SK-N-SH (cell line): Measurements from ENCODE around the gene SMARCD1. TPM values are rescaled to one million over a fixed set of nuclear protein-coding genes. Genes with fewer than 3 reads are reported as not detected.

Experiments used
- CTCF ChIA-PET: fragments of 300-600, 350-600 bp; formaldehyde crosslinking; extraction: SDS; loops from one replicate; lab custom pipeline; 2021; lab: Yijun Ruan, JAX
- POLR2A ChIA-PET: fragments of 350-600 bp; sonication (Branson Sonifier 250); formaldehyde crosslinking; extraction: SDS; loops from one replicate; lab custom pipeline; 2020; ENCODE audit warnings: antibody characterized with exemption, inconsistent platforms; lab: Yijun Ruan, JAX
- DNase-seq: peaks from one replicate; pipeline ENCODE4 v3.0.0; 2012
- H2AFZ ChIP-seq: fragments of 200-600 bp; sonication (generic); 2 replicates; pipeline ENCODE4 v1.8.1; 2016; ENCODE audit warnings: antibody characterized with exemption, mild to moderate bottlenecking, low read depth
- H3F3A ChIP-seq: fragments of 200-600 bp; sonication (generic); replicated peaks from 2 replicates; pipeline ENCODE3; 2016; ENCODE audit warnings: antibody characterized with exemption, mild to moderate bottlenecking; ENCODE audit not compliant: insufficient read depth
- H3K27ac ChIP-seq, 2 experiments: fragments of 200-500 bp in 1 of 2; fragments of 200-600 bp in 1 of 2; sonication (Bioruptor generic) in 1 of 2; sonication (generic), shearing (Covaris generic) in 1 of 2; 2 replicates each; pipeline versions ENCODE4 v1.5.1 to v1.6.1; 2014 to 2016; ENCODE audit warnings: low read depth in 2 of 2, inconsistent platforms in 1 of 2, low read length in 1 of 2, mild to moderate bottlenecking in 1 of 2, mixed read lengths in 1 of 2
- H3K27me3 ChIP-seq: fragments of 200-600 bp; sonication (generic), shearing (Covaris generic); 2 replicates; pipeline ENCODE4 v1.6.1; 2016; ENCODE audit warnings: mixed run types; ENCODE audit not compliant: insufficient read depth
- H3K36me3 ChIP-seq, 2 experiments: fragments of 200-500 bp in 1 of 2; fragments of 200-600 bp in 1 of 2; sonication (Bioruptor generic) in 1 of 2; sonication (generic) in 1 of 2; replicated peaks in 1 of 2; 2 replicates each; pipeline versions ENCODE3 to v1.5.1; 2014 to 2016; ENCODE audit warnings: low read length in 1 of 2, mild to moderate bottlenecking in 1 of 2; ENCODE audit not compliant: insufficient read depth in 2 of 2, control insufficient read depth in 1 of 2
- H3K4me1 ChIP-seq, 2 experiments: fragments of 200-500 bp in 1 of 2; fragments of 200-600 bp in 1 of 2; sonication (Bioruptor generic) in 1 of 2; sonication (generic), shearing (Covaris generic) in 1 of 2; 2 replicates each; pipeline versions ENCODE4 v1.5.1 to v1.6.1; 2014 to 2016; ENCODE audit warnings: low read depth in 1 of 2, low read length in 1 of 2, mixed run types in 1 of 2; ENCODE audit not compliant: insufficient read depth in 2 of 2, control insufficient read depth in 1 of 2
- H3K4me2 ChIP-seq: fragments of 200-600 bp; sonication (generic), shearing (Covaris generic); 2 replicates; pipeline ENCODE4 v1.6.1; 2017; ENCODE audit warnings: mixed run types
- H3K4me3 ChIP-seq, 2 experiments: fragments of 200-500 bp in 1 of 2; fragments of 200-600 bp in 1 of 2; sonication (Bioruptor generic) in 1 of 2; sonication (generic), shearing (Covaris generic) in 1 of 2; 2 replicates each; pipeline versions ENCODE4 v1.5.1 to v1.8.1; 2014 to 2016; ENCODE audit warnings: low read depth in 2 of 2, inconsistent platforms in 1 of 2, low read length in 1 of 2, mild to moderate bottlenecking in 1 of 2, mixed read lengths in 1 of 2, moderate library complexity in 1 of 2
- H3K79me2 ChIP-seq: fragments of 200-600 bp; sonication (generic); 2 replicates; pipeline ENCODE4 v1.8.1; 2017; ENCODE audit warnings: mild to moderate bottlenecking; ENCODE audit not compliant: insufficient read depth
- H3K9ac ChIP-seq: fragments of 200-600 bp; sonication (generic); 2 replicates; pipeline ENCODE4 v1.6.1; 2017; ENCODE audit warnings: mixed run types
- H3K9me2 ChIP-seq: fragments of 200-600 bp; sonication (generic); 2 replicates; pipeline ENCODE4 v1.6.1; 2017; ENCODE audit warnings: mixed run types
- H3K9me3 ChIP-seq: fragments of 200-600 bp; sonication (generic); 2 replicates; pipeline ENCODE4 v1.6.1; 2017; ENCODE audit warnings: mixed run types, mild to moderate bottlenecking, moderate library complexity
- H4K20me1 ChIP-seq: fragments of 200-600 bp; sonication (generic); 2 replicates; pipeline ENCODE4 v1.6.1; 2017; ENCODE audit warnings: mild to moderate bottlenecking, mixed run types; ENCODE audit not compliant: insufficient read depth
- CHD2 ChIP-seq: fragments of 150-350 bp; IDR thresholded peaks from 2 replicates; pipeline ENCODE4 v1.6.1; 2018; ENCODE audit warnings: low read length; ENCODE audit not compliant: partially characterized antibody
- ELF1 ChIP-seq: IDR thresholded peaks from 2 replicates; pipeline ENCODE4 v1.4.0; 2012
- FOXJ3 ChIP-seq: sonication (generic); formaldehyde crosslinking; IDR thresholded peaks from 2 replicates; pipeline ENCODE4 v1.5.1; 2020; ENCODE audit warnings: mild to moderate bottlenecking, missing genetic modification reagents
- GABPA ChIP-seq: IDR thresholded peaks from 2 replicates; pipeline ENCODE4 v1.4.0; 2012; ENCODE audit warnings: low read depth, mild to moderate bottlenecking
- GATA2 ChIP-seq: sonication (generic); formaldehyde crosslinking; IDR thresholded peaks from 2 replicates; pipeline ENCODE4 v1.5.0; 2020; ENCODE audit warnings: mild to moderate bottlenecking, missing genetic modification reagents
- JUND ChIP-seq: IDR thresholded peaks from 2 replicates; pipeline ENCODE4 v1.4.0; 2012
- MXI1 ChIP-seq: IDR thresholded peaks from 2 replicates; pipeline ENCODE4 v1.6.1; 2012; ENCODE audit warnings: mild to moderate bottlenecking, low read depth, low read length, improper control_type of control experiment
- POLR2AphosphoS5 ChIP-seq: IDR thresholded peaks from 2 replicates; pipeline ENCODE4 v1.6.1; 2012; ENCODE audit warnings: low read depth, low read length
- RCOR1 ChIP-seq: fragments of 150-350 bp; IDR thresholded peaks from 2 replicates; pipeline ENCODE4 v1.6.1; 2017; ENCODE audit warnings: antibody characterized with exemption, low read length
- RFX5 ChIP-seq: IDR thresholded peaks from 2 replicates; pipeline ENCODE4 v1.6.1; 2012; ENCODE audit warnings: mild to moderate bottlenecking, improper control_type of control experiment, low read length
- TAF1 ChIP-seq: IDR thresholded peaks from 2 replicates; pipeline ENCODE4 v1.6.1; 2012; ENCODE audit warnings: low read depth, mild to moderate bottlenecking, low read length, moderate library complexity, borderline replicate concordance
- TCF12 ChIP-seq: IDR thresholded peaks from 2 replicates; pipeline ENCODE4 v1.4.0; 2012
- WGBS: methylation state at CpG from one replicate; pipeline ENCODE4 v1.1.6; 2017; ENCODE audit warnings: low lambda C conversion rate; 5-methylcytosine and 5-hydroxymethylcytosine counted together
- polyA plus RNA-seq, 3 experiments: library from polyadenylated mRNA; depleted of rRNA; stranded (reverse); fragments of >200 nt; gene quantifications; 2 replicates each; pipeline ENCODE4 v1.2.3, GENCODE V29; 2012
- TF ChIP-seq, protein P1 (sequence below): IDR thresholded peaks from 2 replicates; pipeline ENCODE4 v1.6.1; 2012; ENCODE audit warnings: mild to moderate bottlenecking, low read depth, low read length, moderate library complexity
- TF ChIP-seq, protein P2 (sequence below): IDR thresholded peaks from 2 replicates; pipeline ENCODE4 v1.4.0; 2012; ENCODE audit warnings: low read depth, borderline replicate concordance
- TF ChIP-seq, protein P3 (sequence below): fragments of 150-350 bp; IDR thresholded peaks from 2 replicates; pipeline ENCODE4 v1.6.1; 2016; ENCODE audit warnings: mild to moderate bottlenecking, low read depth, low read length
- TF ChIP-seq, protein P4 (sequence below): IDR thresholded peaks from 2 replicates; pipeline ENCODE4; 2012
- TF ChIP-seq, protein P5 (sequence below): fragments of 200-600 bp; sonication (generic); IDR thresholded peaks from 2 replicates; pipeline ENCODE4 v1.6.1; 2017; ENCODE audit warnings: antibody characterized with exemption, mild to moderate bottlenecking, moderate library complexity

SMARCD1 gene
- polyA plus RNA-seq, 1 of the 3 experiments (the other 2 are of a cell fraction): 58.5 TPM

DNA sequence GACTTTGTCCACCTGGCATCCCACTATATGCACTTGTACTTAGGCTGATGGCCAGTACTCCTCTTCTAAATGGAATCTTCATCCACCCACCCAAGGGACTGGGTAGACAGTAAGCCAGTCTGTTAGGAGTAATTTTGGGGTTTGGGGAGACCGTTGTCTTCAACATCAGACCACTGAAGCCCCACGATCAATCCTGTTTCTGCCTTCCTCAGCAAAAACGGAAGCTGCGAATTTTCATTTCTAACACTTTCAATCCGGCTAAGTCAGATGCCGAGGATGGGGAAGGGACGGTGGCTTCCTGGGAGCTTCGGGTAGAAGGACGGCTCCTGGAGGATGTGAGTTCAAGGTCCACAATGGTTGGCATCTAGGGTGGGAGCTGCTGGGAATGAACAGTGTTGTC, 2.0 kb downstream of the SMARCD1 start:
- Histone ChIP-seq H4K20me1 (peaks cover 22% of the 10 kb centered on the region), H2AFZ (no peak overlapping the region), H3K9me2 (no peaks in the 10 kb centered on the region), H3K79me2 (peaks cover 38% of the 10 kb centered on the region), H3K4me2 (peak overlapping the region; percentile 65), H3K36me3 (peaks cover 35 to 48% of the 10 kb centered on the region in 2 experiments), H3K9ac (no peak overlapping the region), H3K27ac (peak overlapping the region in 1 of 2 experiments; percentile 71; a peak in 2 of 4 replicates), H3F3A (peaks cover 43% of the 10 kb centered on the region), H3K9me3 (no peaks in the 10 kb centered on the region), H3K27me3 (no peaks in the 10 kb centered on the region), H3K4me1 (peaks cover 18 to 22% of the 10 kb centered on the region in 2 experiments), H3K4me3 (no peak overlapping the region)
- DNase-seq: no peak
- whole genome bisulfite sequencing: 95% methylated on average over 7 of the region's 9 CpGs
- TF ChIP-seq, protein P1, sequence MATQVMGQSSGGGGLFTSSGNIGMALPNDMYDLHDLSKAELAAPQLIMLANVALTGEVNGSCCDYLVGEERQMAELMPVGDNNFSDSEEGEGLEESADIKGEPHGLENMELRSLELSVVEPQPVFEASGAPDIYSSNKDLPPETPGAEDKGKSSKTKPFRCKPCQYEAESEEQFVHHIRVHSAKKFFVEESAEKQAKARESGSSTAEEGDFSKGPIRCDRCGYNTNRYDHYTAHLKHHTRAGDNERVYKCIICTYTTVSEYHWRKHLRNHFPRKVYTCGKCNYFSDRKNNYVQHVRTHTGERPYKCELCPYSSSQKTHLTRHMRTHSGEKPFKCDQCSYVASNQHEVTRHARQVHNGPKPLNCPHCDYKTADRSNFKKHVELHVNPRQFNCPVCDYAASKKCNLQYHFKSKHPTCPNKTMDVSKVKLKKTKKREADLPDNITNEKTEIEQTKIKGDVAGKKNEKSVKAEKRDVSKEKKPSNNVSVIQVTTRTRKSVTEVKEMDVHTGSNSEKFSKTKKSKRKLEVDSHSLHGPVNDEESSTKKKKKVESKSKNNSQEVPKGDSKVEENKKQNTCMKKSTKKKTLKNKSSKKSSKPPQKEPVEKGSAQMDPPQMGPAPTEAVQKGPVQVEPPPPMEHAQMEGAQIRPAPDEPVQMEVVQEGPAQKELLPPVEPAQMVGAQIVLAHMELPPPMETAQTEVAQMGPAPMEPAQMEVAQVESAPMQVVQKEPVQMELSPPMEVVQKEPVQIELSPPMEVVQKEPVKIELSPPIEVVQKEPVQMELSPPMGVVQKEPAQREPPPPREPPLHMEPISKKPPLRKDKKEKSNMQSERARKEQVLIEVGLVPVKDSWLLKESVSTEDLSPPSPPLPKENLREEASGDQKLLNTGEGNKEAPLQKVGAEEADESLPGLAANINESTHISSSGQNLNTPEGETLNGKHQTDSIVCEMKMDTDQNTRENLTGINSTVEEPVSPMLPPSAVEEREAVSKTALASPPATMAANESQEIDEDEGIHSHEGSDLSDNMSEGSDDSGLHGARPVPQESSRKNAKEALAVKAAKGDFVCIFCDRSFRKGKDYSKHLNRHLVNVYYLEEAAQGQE: no peak
- TF ChIP-seq, protein P2, sequence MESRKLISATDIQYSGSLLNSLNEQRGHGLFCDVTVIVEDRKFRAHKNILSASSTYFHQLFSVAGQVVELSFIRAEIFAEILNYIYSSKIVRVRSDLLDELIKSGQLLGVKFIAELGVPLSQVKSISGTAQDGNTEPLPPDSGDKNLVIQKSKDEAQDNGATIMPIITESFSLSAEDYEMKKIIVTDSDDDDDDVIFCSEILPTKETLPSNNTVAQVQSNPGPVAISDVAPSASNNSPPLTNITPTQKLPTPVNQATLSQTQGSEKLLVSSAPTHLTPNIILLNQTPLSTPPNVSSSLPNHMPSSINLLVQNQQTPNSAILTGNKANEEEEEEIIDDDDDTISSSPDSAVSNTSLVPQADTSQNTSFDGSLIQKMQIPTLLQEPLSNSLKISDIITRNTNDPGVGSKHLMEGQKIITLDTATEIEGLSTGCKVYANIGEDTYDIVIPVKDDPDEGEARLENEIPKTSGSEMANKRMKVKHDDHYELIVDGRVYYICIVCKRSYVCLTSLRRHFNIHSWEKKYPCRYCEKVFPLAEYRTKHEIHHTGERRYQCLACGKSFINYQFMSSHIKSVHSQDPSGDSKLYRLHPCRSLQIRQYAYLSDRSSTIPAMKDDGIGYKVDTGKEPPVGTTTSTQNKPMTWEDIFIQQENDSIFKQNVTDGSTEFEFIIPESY: no peak
- TF ChIP-seq CHD2 (no peak), ELF1 (no peak), JUND (no peak), RCOR1 (no peak), RFX5 (no peak), MXI1 (no peak), GABPA (no peak), TCF12 (no peak), POLR2AphosphoS5 (no peak), GATA2 (CRISPR knock-in tag) (no peak), FOXJ3 (CRISPR knock-in tag) (no peak), TAF1 (no peak)
- TF ChIP-seq, protein P3, sequence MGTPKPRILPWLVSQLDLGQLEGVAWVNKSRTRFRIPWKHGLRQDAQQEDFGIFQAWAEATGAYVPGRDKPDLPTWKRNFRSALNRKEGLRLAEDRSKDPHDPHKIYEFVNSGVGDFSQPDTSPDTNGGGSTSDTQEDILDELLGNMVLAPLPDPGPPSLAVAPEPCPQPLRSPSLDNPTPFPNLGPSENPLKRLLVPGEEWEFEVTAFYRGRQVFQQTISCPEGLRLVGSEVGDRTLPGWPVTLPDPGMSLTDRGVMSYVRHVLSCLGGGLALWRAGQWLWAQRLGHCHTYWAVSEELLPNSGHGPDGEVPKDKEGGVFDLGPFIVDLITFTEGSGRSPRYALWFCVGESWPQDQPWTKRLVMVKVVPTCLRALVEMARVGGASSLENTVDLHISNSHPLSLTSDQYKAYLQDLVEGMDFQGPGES: no peak
- TF ChIP-seq, protein P4, sequence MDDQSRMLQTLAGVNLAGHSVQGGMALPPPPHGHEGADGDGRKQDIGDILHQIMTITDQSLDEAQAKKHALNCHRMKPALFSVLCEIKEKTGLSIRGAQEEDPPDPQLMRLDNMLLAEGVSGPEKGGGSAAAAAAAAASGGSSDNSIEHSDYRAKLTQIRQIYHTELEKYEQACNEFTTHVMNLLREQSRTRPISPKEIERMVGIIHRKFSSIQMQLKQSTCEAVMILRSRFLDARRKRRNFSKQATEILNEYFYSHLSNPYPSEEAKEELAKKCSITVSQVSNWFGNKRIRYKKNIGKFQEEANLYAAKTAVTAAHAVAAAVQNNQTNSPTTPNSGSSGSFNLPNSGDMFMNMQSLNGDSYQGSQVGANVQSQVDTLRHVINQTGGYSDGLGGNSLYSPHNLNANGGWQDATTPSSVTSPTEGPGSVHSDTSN: no peak
- TF ChIP-seq, protein P5, sequence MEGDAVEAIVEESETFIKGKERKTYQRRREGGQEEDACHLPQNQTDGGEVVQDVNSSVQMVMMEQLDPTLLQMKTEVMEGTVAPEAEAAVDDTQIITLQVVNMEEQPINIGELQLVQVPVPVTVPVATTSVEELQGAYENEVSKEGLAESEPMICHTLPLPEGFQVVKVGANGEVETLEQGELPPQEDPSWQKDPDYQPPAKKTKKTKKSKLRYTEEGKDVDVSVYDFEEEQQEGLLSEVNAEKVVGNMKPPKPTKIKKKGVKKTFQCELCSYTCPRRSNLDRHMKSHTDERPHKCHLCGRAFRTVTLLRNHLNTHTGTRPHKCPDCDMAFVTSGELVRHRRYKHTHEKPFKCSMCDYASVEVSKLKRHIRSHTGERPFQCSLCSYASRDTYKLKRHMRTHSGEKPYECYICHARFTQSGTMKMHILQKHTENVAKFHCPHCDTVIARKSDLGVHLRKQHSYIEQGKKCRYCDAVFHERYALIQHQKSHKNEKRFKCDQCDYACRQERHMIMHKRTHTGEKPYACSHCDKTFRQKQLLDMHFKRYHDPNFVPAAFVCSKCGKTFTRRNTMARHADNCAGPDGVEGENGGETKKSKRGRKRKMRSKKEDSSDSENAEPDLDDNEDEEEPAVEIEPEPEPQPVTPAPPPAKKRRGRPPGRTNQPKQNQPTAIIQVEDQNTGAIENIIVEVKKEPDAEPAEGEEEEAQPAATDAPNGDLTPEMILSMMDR: no peak
- POLR2A ChIA-PET: interaction anchor here (0.7 to 2.7 kb wide), 2 partner anchors 25 to 189 kb away, joined by 3 to 19 read pairs; partner anchors contain the start of gene COX14
- CTCF ChIA-PET: interaction anchor here (0.9 to 5.1 kb wide), 13 partner anchors 9 to 329 kb away, joined by 3 to 74 read pairs (median 4); partner anchors contain the start of genes CERS5, COX14 and GPD1
